Esophagus squamous epithelium (tissue), 5 donors: ENCODE measurements around the gene MNAT1. TPM values are rescaled to one million over a fixed set of nuclear protein-coding genes. Genes with fewer than 3 reads are reported as not detected.

Source experiments
- DNase-seq: peaks from one replicate; lab custom pipeline; 2025; lab: John Stamatoyannopoulos, UW
- H3K27ac ChIP-seq, 4 donors: fragments of 200-600 bp; sonication (generic); one replicate each; pipeline ENCODE4 v1.5.1; 2016 to 2019; ENCODE audit warnings: mild to moderate bottlenecking in 1 of 4
- H3K27me3 ChIP-seq, 4 donors: fragments of 200-600 bp; sonication (generic); 1 replicate in 3 of 4; 2 replicates in 1 of 4; pipeline versions ENCODE4 v1.5.1 to v1.6.0; 2017 to 2021; ENCODE audit warnings: antibody characterized with exemption in 1 of 4
- H3K36me3 ChIP-seq, 3 donors: fragments of 200-600 bp; sonication (generic); one replicate each; pipeline ENCODE4 v1.5.1; 2016 to 2019
- H3K4me1 ChIP-seq, 3 donors: fragments of 200-600 bp; sonication (generic); one replicate each; pipeline ENCODE4 v1.5.1; 2017 to 2019
- H3K4me3 ChIP-seq, 4 donors: fragments of 200-600 bp; sonication (generic); 1 replicate in 3 of 4; 2 replicates in 1 of 4; pipeline ENCODE4 v1.5.1; 2016 to 2019; ENCODE audit warnings: mild to moderate bottlenecking in 2 of 4, moderate library complexity in 1 of 4
- H3K9me3 ChIP-seq, 3 donors: fragments of 200-600 bp; sonication (generic); one replicate each; pipeline ENCODE4 v1.5.1; 2016 to 2019
- CTCF ChIP-seq, 6 experiments: fragments of 450-650 bp in 4 of 6; fragments of 200-600 bp in 2 of 6; sonication (generic) in 2 of 6; IDR thresholded peaks; one replicate each; pipeline ENCODE4 v1.5.1; 2016 to 2019; ENCODE audit warnings: antibody characterized with exemption in 6 of 6, mild to moderate bottlenecking in 4 of 6, moderate library complexity in 4 of 6
- POLR2A ChIP-seq, 4 donors: fragments of 450-650 bp; IDR thresholded peaks; one replicate each; pipeline ENCODE4 v1.6.1; 2017; ENCODE audit warnings: antibody characterized with exemption in 4 of 4, mild to moderate bottlenecking in 4 of 4, moderate library complexity in 3 of 4
- whole genome bisulfite sequencing, 2 donors: methylation state at CpG; one replicate each; pipeline ENCODE4 v1.1.5; 2018; 5-methylcytosine and 5-hydroxymethylcytosine counted together
- intact Hi-C: fragments of 100-400 bp; cut with DNase I; formaldehyde crosslinking; loops from one replicate; pipeline ENCODE4 v1.15.0; 2022
- total RNA-seq, 4 donors: library from RNA; depleted of rRNA; stranded (reverse); fragments of >200 nt; gene quantifications; one replicate each; pipeline ENCODE4 v1.1.0, GENCODE V29; 2016
- donor health status: DM: yes; HTN: yes; CAD: no.

Gene MNAT1
- total RNA-seq, 4 donors from 2014 or later = 16.7 to 39.1 (median 24.4) TPM

- intact Hi-C loops = no loop called here
- H3K4me1 ChIP-seq = no peaks in the 10 kb centered on the region
- H3K9me3 ChIP-seq = no peaks in the 10 kb centered on the region
- peaks cover 0 to 18% (median 0%) of the 10 kb centered on the region in 3 donors for H3K36me3 ChIP-seq
- no peak overlapping the region for H3K27ac ChIP-seq
- 80 to 84% methylated on average over 1 of the region's 1 CpG for WGBS, 2 donors
- H3K4me3 ChIP-seq = no peak overlapping the region
- TF ChIP-seq POLR2A (IDR thresholded peaks at IDR 0.05) (no peak), CTCF (IDR thresholded peaks at IDR 0.05) (no peak)
- no peak for DNase-seq
- no peaks in the 10 kb centered on the region for H3K27me3 ChIP-seq
Measured at GRCh38 chr14:60790850-60791249, 56.3 kb downstream of the MNAT1 start.

GRCh38 chr14:60796434-60796833 is 61.9 kb downstream of the MNAT1 start:
- Histone ChIP-seq H3K9me3 (no peaks in the 10 kb centered on the region), H3K4me3 (no peak overlapping the region), H3K27me3 (no peaks in the 10 kb centered on the region), H3K27ac (no peak overlapping the region), H3K4me1 (no peaks in the 10 kb centered on the region), H3K36me3 (peaks cover 0 to 40% (median 0%) of the 10 kb centered on the region in 3 donors)
- TF ChIP-seq CTCF (IDR thresholded peaks at IDR 0.05) (no peak), POLR2A (IDR thresholded peaks at IDR 0.05) (no peak)
- no peak for DNase-seq
- intact Hi-C loops = no loop called here

- Histone ChIP-seq H3K27me3 (no peaks in the 10 kb centered on the region), H3K4me1 (no peaks in the 10 kb centered on the region), H3K36me3 (peaks cover 0 to 34% (median 0%) of the 10 kb centered on the region in 3 donors), H3K9me3 (no peaks in the 10 kb centered on the region), H3K27ac (no peak overlapping the region), H3K4me3 (no peak overlapping the region)
- WGBS, 2 donors = 92 to 97% methylated on average over 2 of the region's 2 CpGs
- DNase-seq = no peak
- intact Hi-C loops = no loop called here
- no peak for TF ChIP-seq CTCF (IDR thresholded peaks at IDR 0.05)
- no peak for TF ChIP-seq POLR2A (IDR thresholded peaks at IDR 0.05)
Measured at GRCh38 chr14:60800409-60800808, 65.8 kb downstream of the MNAT1 start.

- 82 to 86% methylated on average over 1 of the region's 1 CpG for WGBS, 2 donors
- TF ChIP-seq POLR2A (IDR thresholded peaks at IDR 0.05) = no peak
- TF ChIP-seq CTCF (IDR thresholded peaks at IDR 0.05) = no peak
Measured at GRCh38 chr14:60803871-60804270, 69.3 kb downstream of the MNAT1 start.

GRCh38 chr14:60805841-60806430 is 71.4 kb downstream of the MNAT1 start:
- Histone ChIP-seq H3K4me1 (no peaks in the 10 kb centered on the region), H3K36me3 (no peaks in the 10 kb centered on the region), H3K27ac (no peak overlapping the region), H3K9me3 (no peaks in the 10 kb centered on the region), H3K27me3 (no peaks in the 10 kb centered on the region), H3K4me3 (no peak overlapping the region)
- 62 to 68% methylated on average over 1 of the region's 1 CpG for WGBS, 2 donors
- no peak for DNase-seq
- no peak for TF ChIP-seq CTCF (IDR thresholded peaks at IDR 0.05)
- TF ChIP-seq POLR2A (IDR thresholded peaks at IDR 0.05) = no peak
- intact Hi-C loops = no loop called here

More at GRCh38 chr14:60803871-60804270, 69.3 kb downstream of the MNAT1 start:
- intact Hi-C loops = no loop called here
- Histone ChIP-seq H3K27me3 (no peaks in the 10 kb centered on the region), H3K9me3 (no peaks in the 10 kb centered on the region), H3K27ac (no peak overlapping the region), H3K36me3 (peaks cover 0 to 16% (median 0%) of the 10 kb centered on the region in 3 donors), H3K4me3 (no peak overlapping the region), H3K4me1 (no peaks in the 10 kb centered on the region)
- no peak for DNase-seq
